ENCODE results near the gene MTFP1.
A peak's percentile ranks its signal among the peaks of the same experiment; 100 is the strongest.

MTFP1 gene

GRCh38 chr22:30423301-30423958 lies 2.1 kb upstream of the MTFP1 start:
- DNase-seq (ENCODE audit: low read depth) = no peak
- peak overlapping the region; percentile 48 for H3K4me3 ChIP-seq (ENCODE audit: low read depth, low read length)

- H3K4me3 ChIP-seq (ENCODE audit: low read depth, low read length) = peak overlapping the region; percentile 65
- DNase-seq (ENCODE audit: low read depth) = peak; percentile 99
These were observed 1.5 kb upstream of the MTFP1 start for GRCh38 chr22:30423959-30424533.

- H3K4me3 ChIP-seq (ENCODE audit: low read depth, low read length) = peak overlapping the region; percentile 65
- no peak for DNase-seq (ENCODE audit: low read depth)
These were observed 838 bp upstream of the MTFP1 start for GRCh38 chr22:30424534-30425326.

- peak overlapping the region; percentile 65 for H3K4me3 ChIP-seq (ENCODE audit: low read depth, low read length)
- no peak for DNase-seq (ENCODE audit: low read depth)
These were observed 297 bp upstream of the MTFP1 start for GRCh38 chr22:30425327-30425615.

GRCh38 chr22:30426388-30427353 lies 1.1 kb downstream of the MTFP1 start:
- DNase-seq (ENCODE audit: low read depth) = no peak
- H3K4me3 ChIP-seq (ENCODE audit: low read depth, low read length) = peak overlapping the region; percentile 65

GRCh38 chr22:30427871-30428270 lies 2.3 kb downstream of the MTFP1 start:
- no peak overlapping the region for H3K4me3 ChIP-seq (ENCODE audit: low read depth, low read length)
- no peak for DNase-seq (ENCODE audit: low read depth)

- no peak for DNase-seq (ENCODE audit: low read depth)
- H3K4me3 ChIP-seq (ENCODE audit: low read depth, low read length) = no peak overlapping the region
These were observed 4.3 kb downstream of the MTFP1 start for GRCh38 chr22:30429887-30430286.

- no peak overlapping the region for H3K4me3 ChIP-seq (ENCODE audit: low read depth, low read length)
- DNase-seq (ENCODE audit: low read depth) = no peak
These were observed 5.4 kb downstream of the MTFP1 start for GRCh38 chr22:30430933-30431332.

GRCh38 chr22:30432096-30432495 lies 6.5 kb downstream of the MTFP1 start:
- no peak for DNase-seq (ENCODE audit: low read depth)
- H3K4me3 ChIP-seq (ENCODE audit: low read depth, low read length) = no peak overlapping the region

- DNase-seq (ENCODE audit: low read depth) = no peak
- H3K4me3 ChIP-seq (ENCODE audit: low read depth, low read length) = no peak overlapping the region
These were observed 7.0 kb downstream of the MTFP1 start for GRCh38 chr22:30432520-30432919.

- no peak overlapping the region for H3K4me3 ChIP-seq (ENCODE audit: low read depth, low read length)
- DNase-seq (ENCODE audit: low read depth) = no peak
These were observed 7.7 kb downstream of the MTFP1 start for GRCh38 chr22:30433227-30433626.

GRCh38 chr22:30433773-30434172 lies 8.2 kb downstream of the MTFP1 start:
- no peak overlapping the region for H3K4me3 ChIP-seq (ENCODE audit: low read depth, low read length)
- DNase-seq (ENCODE audit: low read depth) = no peak

- no peak overlapping the region for H3K4me3 ChIP-seq (ENCODE audit: low read depth, low read length)
- no peak for DNase-seq (ENCODE audit: low read depth)
These were observed 9.3 kb downstream of the MTFP1 start for GRCh38 chr22:30434843-30435242.

GRCh38 chr22:30435674-30436126 lies 10.1 kb downstream of the MTFP1 start:
- DNase-seq (ENCODE audit: low read depth) = no peak
- H3K4me3 ChIP-seq (ENCODE audit: low read depth, low read length) = no peak overlapping the region

GRCh38 chr22:30436196-30436595 lies 10.6 kb downstream of the MTFP1 start:
- no peak for DNase-seq (ENCODE audit: low read depth)
- no peak overlapping the region for H3K4me3 ChIP-seq (ENCODE audit: low read depth, low read length)

GRCh38 chr22:30438559-30438958 lies 13.0 kb downstream of the MTFP1 start:
- DNase-seq (ENCODE audit: low read depth) = no peak
- H3K4me3 ChIP-seq (ENCODE audit: low read depth, low read length) = no peak overlapping the region

GRCh38 chr22:30439226-30439625 lies 13.7 kb downstream of the MTFP1 start:
- no peak for DNase-seq (ENCODE audit: low read depth)
- no peak overlapping the region for H3K4me3 ChIP-seq (ENCODE audit: low read depth, low read length)

- DNase-seq (ENCODE audit: low read depth) = no peak
- no peak overlapping the region for H3K4me3 ChIP-seq (ENCODE audit: low read depth, low read length)
These were observed 14.3 kb downstream of the MTFP1 start for GRCh38 chr22:30439836-30440235.

- DNase-seq (ENCODE audit: low read depth) = no peak
These were observed 15.5 kb downstream of the MTFP1 start for GRCh38 chr22:30441088-30441487.

More at GRCh38 chr22:30441088-30441487, 15.5 kb downstream of the MTFP1 start:
- no peak overlapping the region for H3K4me3 ChIP-seq (ENCODE audit: low read depth, low read length)

Measured in skeletal muscle cell (primary cell).